Sigmoid colon (tissue), 7 donors: ENCODE data around the gene SYNE2. TPM values are rescaled to one million over a fixed set of nuclear protein-coding genes. Genes with fewer than 3 reads are reported as not detected.
A peak's percentile ranks its signal among the peaks of the same experiment; 100 is the strongest.
"Not testable (repeated sequence)": the region's sequence is repeated elsewhere in the genome, so short reads cannot be mapped to it uniquely, and the experiment has no call there.

Experiments used
- DNase-seq: peaks from one replicate; pipeline ENCODE4 v3.0.0-alpha.2; 2019
- H3K27ac ChIP-seq, 4 donors: fragments of 200-600 bp; sonication (generic); one replicate each; pipeline ENCODE4 v1.5.1; 2016 to 2019; ENCODE audit warnings: mild to moderate bottlenecking in 1 of 4
- H3K27me3 ChIP-seq, 3 donors: fragments of 200-600 bp; sonication (generic); one replicate each; pipeline ENCODE4 v1.5.1; 2019; ENCODE audit warnings: mild to moderate bottlenecking in 1 of 3
- H3K36me3 ChIP-seq, 4 donors: fragments of 200-600 bp; sonication (generic); one replicate each; pipeline ENCODE4 v1.5.1; 2016 to 2019
- H3K4me1 ChIP-seq, 4 donors: fragments of 200-600 bp; sonication (generic); one replicate each; pipeline ENCODE4 v1.5.1; 2017 to 2019
- H3K4me3 ChIP-seq, 4 donors: fragments of 200-600 bp; sonication (generic); one replicate each; pipeline ENCODE4 v1.5.1; 2017 to 2019; ENCODE audit warnings: mild to moderate bottlenecking in 2 of 4, moderate library complexity in 1 of 4
- H3K9me3 ChIP-seq, 4 donors: fragments of 200-600 bp in 3 of 4; sonication (generic) in 3 of 4; one replicate each; pipeline versions ENCODE4 v1.5.1 to v1.6.1; 2013 to 2019
- EP300 ChIP-seq, 4 donors: sonication (generic); formaldehyde crosslinking; IDR thresholded peaks; one replicate each; pipeline ENCODE4 v1.6.1; 2017; ENCODE audit warnings: antibody characterized with exemption in 4 of 4
- POLR2A ChIP-seq, 2 donors: fragments of 450-650 bp; IDR thresholded peaks; one replicate each; pipeline ENCODE4 v1.6.1; 2016; ENCODE audit warnings: antibody characterized with exemption in 2 of 2, mild to moderate bottlenecking in 2 of 2, moderate library complexity in 2 of 2
- POLR2AphosphoS5 ChIP-seq, 4 donors: sonication (generic); formaldehyde crosslinking; IDR thresholded peaks; one replicate each; pipeline ENCODE4 v1.6.1; 2017; ENCODE audit warnings: antibody characterized with exemption in 4 of 4
- WGBS, 2 donors: extraction: QIAGEN DNeasy Blood & Tissue Kit; methylation state at CpG; one replicate each; pipeline ENCODE4 v1.1.7; 2013; 5-methylcytosine and 5-hydroxymethylcytosine counted together
- intact Hi-C: fragments of 100-400 bp; cut with DNase I; formaldehyde crosslinking; loops from one replicate; pipeline ENCODE4 v1.15.1; 2023
- polyA plus RNA-seq, 3 donors: library from polyadenylated mRNA; stranded (reverse); fragments of 200-250 nt; gene quantifications; one replicate each; pipeline ENCODE4 v1.2.3, GENCODE V29; 2013
- total RNA-seq, 4 donors: library from RNA; depleted of rRNA; stranded (reverse); fragments of >200 nt; gene quantifications; one replicate each; pipeline ENCODE4 v1.1.0, GENCODE V29; 2016
- TF ChIP-seq, protein P1 (sequence below), 4 experiments: fragments of 450-650 bp in 3 of 4; fragments of 200-600 bp in 1 of 4; IDR thresholded peaks; one replicate each; pipeline ENCODE4 v1.5.1; 2016 to 2019; ENCODE audit warnings: antibody characterized with exemption in 4 of 4, mild to moderate bottlenecking in 3 of 4, moderate library complexity in 2 of 4
- donor health status: healthy with polysubstance abuse.
- donor health status: Bipolar disorder and iron deficiency.
- donor health status: healthy.

Gene SYNE2
- total and polyA plus RNA-seq, 7 donors = 25.8 to 70.6 (median 54.6) TPM

DNA sequence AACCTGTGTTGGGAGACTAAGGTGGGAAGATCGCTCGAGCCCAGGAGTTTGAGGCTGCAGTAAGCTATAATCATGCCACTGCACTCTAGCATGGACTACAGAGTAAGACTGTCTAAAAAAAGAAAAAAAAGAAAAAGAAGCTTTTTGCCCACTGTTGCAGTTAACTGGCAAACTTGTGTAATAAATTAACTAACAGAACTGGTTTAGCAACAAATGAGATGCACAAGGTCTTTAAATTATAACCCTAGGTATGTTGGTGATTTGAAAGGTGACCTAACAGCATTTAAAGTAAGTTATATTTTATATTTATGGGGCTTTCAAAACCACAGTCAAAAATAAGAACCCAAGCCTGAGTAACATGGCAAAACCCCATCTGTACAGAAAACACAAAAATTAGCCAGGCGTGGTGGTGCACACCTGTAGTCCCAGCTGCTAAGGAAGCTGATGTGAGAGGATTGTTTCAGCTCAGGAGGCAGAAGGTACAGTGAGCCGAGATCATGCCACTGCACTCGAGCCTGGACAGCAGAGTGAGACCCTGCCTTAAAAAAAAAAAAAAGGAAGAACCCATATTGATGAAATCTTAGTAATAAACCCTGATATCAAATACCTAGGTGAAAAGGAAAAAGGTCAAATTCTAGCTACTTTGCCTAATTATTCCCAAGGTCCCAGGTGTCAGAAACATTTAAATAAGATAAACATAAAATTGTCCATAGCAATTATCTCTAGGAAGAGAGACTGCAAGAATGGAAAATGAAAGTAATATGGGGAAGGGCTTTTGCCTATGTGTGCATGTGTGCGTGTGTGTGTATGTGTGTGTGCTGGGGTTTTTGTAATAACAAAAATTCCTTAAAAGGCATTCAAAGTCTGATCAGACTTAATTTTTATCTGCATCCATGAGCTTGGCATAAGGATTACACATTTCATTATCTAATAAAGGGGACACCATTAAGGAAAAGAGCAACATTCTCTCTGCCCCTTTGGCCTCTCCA is 15.4 kb downstream of the SYNE2 start:
- Histone ChIP-seq H3K4me1 (peaks cover 0 to 12% (median 8%) of the 10 kb centered on the region in 4 donors), H3K27ac (peak overlapping the region in 1 of 4 donors; percentile 19), H3K9me3 (no peaks in the 10 kb centered on the region), H3K27me3 (no peaks in the 10 kb centered on the region), H3K36me3 (no peaks in the 10 kb centered on the region), H3K4me3 (no peak overlapping the region)
- no peak for DNase-seq
- intact Hi-C loops = no loop called here
- TF ChIP-seq POLR2A (IDR thresholded peaks at IDR 0.05) = no peak
- TF ChIP-seq POLR2AphosphoS5 (IDR thresholded peaks at IDR 0.05) = no peak
- no peak for TF ChIP-seq EP300 (IDR thresholded peaks at IDR 0.05)
- TF ChIP-seq, protein P1, sequence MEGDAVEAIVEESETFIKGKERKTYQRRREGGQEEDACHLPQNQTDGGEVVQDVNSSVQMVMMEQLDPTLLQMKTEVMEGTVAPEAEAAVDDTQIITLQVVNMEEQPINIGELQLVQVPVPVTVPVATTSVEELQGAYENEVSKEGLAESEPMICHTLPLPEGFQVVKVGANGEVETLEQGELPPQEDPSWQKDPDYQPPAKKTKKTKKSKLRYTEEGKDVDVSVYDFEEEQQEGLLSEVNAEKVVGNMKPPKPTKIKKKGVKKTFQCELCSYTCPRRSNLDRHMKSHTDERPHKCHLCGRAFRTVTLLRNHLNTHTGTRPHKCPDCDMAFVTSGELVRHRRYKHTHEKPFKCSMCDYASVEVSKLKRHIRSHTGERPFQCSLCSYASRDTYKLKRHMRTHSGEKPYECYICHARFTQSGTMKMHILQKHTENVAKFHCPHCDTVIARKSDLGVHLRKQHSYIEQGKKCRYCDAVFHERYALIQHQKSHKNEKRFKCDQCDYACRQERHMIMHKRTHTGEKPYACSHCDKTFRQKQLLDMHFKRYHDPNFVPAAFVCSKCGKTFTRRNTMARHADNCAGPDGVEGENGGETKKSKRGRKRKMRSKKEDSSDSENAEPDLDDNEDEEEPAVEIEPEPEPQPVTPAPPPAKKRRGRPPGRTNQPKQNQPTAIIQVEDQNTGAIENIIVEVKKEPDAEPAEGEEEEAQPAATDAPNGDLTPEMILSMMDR (IDR thresholded peaks at IDR 0.05) = no peak
- WGBS, 2 donors = 33 to 66% methylated on average over 6 of the region's 6 CpGs

DNA sequence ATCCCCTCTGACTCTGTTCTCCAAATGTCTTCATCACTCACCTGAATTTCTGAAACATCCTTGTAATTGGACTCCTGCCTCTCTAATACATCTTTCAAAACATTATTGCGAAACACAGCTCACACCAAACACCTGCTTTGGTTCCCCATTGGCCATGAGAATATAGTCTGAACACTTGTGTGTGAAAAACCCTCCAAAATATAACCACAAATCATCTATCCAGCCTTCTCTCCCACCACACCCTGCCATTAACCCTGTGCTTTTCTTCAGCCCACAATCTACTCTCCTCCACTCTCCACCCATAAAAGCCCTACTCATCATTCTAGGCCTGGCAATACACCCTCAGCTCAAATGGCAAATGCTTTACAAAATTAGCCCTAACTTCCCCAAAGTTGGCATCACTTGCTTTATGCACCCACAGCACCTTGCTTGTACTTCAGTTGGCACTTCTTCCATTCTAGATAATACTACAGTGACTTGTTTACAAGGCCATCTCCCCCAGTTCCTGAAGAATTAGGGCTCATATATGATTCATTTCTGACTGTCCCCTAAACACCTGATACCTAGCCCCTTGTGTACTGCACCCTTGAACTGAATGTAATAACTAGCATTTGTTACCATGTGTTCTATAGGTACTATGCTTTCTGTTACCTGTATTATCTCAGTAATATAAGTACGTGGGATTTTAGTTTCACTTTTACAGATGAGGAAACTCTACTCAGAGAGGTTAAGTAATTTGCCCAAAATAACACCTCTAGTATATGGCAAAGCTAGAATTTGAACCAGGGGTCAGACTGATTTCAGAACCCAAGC is 17.3 kb downstream of the SYNE2 start:
- intact Hi-C loops, DNase-seq, H3K36me3 ChIP-seq, H3K4me3 ChIP-seq, H3K27me3 ChIP-seq, H3K9me3 ChIP-seq: not testable (repeated sequence)
- 83 to 95% methylated on average over 1 of the region's 2 CpGs for WGBS, 2 donors
- peaks cover 0 to 12% (median 7%) of the 10 kb centered on the region in 4 donors for H3K4me1 ChIP-seq
- peak overlapping the region in 1 of 4 donors; percentile 21 for H3K27ac ChIP-seq

DNA sequence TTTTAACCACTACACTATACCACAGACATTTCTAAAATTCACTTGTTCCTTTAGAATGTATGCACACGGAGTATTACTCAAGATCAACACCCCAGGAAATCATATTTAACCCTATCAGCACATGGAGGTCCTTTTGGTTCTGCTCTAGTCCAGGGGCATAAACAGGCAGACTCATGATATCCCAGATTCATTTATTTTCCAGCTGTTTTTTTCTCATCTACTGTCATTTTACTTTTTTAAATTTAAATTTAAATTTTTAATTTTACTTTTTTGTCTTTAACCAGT is 17.9 kb downstream of the SYNE2 start:
- DNase-seq, H3K36me3 ChIP-seq, H3K4me3 ChIP-seq, H3K9me3 ChIP-seq, H3K27me3 ChIP-seq, intact Hi-C loops, H3K27ac ChIP-seq: not testable (repeated sequence)
- 0 to 2% methylated on average over 1 of the region's 1 CpG for WGBS, 2 donors
- peaks cover 0 to 17% (median 12%) of the 10 kb centered on the region in 4 donors for H3K4me1 ChIP-seq

DNA sequence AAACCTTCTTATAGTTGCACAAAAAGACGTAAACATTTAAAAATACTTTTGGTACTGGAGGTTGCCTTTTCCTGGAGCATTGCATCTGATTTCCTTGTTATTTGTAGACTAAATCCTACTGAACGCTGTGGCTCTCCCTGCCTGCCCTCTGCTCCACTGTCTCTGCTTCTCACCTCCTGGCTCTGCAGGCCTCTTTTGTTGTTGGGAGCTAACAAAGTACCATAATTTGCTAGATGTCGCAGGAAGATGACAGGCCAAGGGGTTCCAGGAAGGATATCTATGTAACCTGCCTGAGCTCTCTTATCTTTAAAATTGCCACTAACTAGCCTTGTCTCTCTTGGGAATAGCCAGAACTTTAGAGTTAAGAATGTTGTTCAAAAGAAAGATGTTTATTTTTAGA is 21.4 kb downstream of the SYNE2 start:
- TF ChIP-seq, protein P1 (IDR thresholded peaks at IDR 0.05) = no peak
- TF ChIP-seq POLR2AphosphoS5 (IDR thresholded peaks at IDR 0.05) = no peak
- no peak for TF ChIP-seq POLR2A (IDR thresholded peaks at IDR 0.05)
- no peak for TF ChIP-seq EP300 (IDR thresholded peaks at IDR 0.05)
- DNase-seq = no peak
- Histone ChIP-seq H3K4me1 (peaks cover 0 to 29% (median 24%) of the 10 kb centered on the region in 4 donors), H3K27me3 (no peaks in the 10 kb centered on the region), H3K9me3 (no peaks in the 10 kb centered on the region), H3K27ac (peak overlapping the region; percentile 15 to 66 (median 26)), H3K36me3 (no peaks in the 10 kb centered on the region), H3K4me3 (no peak overlapping the region)
- 63 to 67% methylated on average over 3 of the region's 3 CpGs for WGBS, 2 donors
- intact Hi-C loops = no loop called here

DNA sequence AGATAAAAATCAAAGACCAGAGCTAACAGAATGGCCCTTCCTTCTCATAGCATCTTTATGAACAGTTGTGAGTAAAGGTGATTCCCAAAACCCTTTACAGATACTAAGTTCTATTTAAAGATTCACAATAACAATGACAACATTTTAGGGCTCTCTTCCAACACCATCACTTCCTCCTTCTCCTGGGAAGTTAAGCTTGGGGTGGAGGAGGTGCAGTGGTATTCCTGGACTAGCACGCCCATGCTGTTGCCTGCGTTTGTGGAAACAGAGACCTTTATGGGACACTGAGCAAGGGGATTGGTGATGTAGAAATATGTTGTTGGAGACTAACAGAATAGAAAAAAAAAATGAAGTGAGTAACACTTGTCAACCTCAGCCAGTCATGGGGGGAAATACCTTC is 22.5 kb downstream of the SYNE2 start:
- no peaks in the 10 kb centered on the region for H3K36me3 ChIP-seq
- TF ChIP-seq, protein P1 (IDR thresholded peaks at IDR 0.05) = no peak
- TF ChIP-seq POLR2A (IDR thresholded peaks at IDR 0.05) (no peak), POLR2AphosphoS5 (IDR thresholded peaks at IDR 0.05) (peak in 1 of 4 donors; percentile 61), EP300 (IDR thresholded peaks at IDR 0.05) (no peak)
- no peaks in the 10 kb centered on the region for H3K27me3 ChIP-seq
- WGBS, 2 donors = 17 to 64% methylated on average over 2 of the region's 2 CpGs
- intact Hi-C loops = no loop called here
- peak overlapping the region in 3 of 4 donors; percentile 18 to 66 (median 43) for H3K27ac ChIP-seq
- H3K4me3 ChIP-seq = no peak overlapping the region
- H3K9me3 ChIP-seq = no peaks in the 10 kb centered on the region
- DNase-seq = no peak
- peaks cover 0 to 29% (median 24%) of the 10 kb centered on the region in 4 donors for H3K4me1 ChIP-seq
